ENCODE results near the gene EXOC6. TPM values are rescaled to one million over a fixed set of nuclear protein-coding genes. Genes with fewer than 3 reads are reported as not detected.

The EXOC6 gene
- total RNA-seq, 1 donor from 2014 or later: 9.0 TPM

GRCh38 chr10:93086289-93086688 lies 238.0 kb downstream of the EXOC6 start:
- TF ChIP-seq CTCF (conservative IDR thresholded peaks at IDR 0.05): no peak
- Mint-ChIP-seq H3K27ac (no peak overlapping the region), H3K9me3 (no peaks in the 10 kb centered on the region), H3K4me3 (no peak overlapping the region), H3K36me3 (no peaks in the 10 kb centered on the region), H3K27me3 (peaks cover 43% of the 10 kb centered on the region), H3K4me1 (ENCODE audit: unreplicated experiment) (no peaks in the 10 kb centered on the region)
- peak; percentile 31 for DNase-seq (ENCODE audit: extremely low spot score, unreplicated experiment)

GRCh38 chr10:93087846-93088245 lies 239.5 kb downstream of the EXOC6 start:
- DNase-seq (ENCODE audit: extremely low spot score, unreplicated experiment): no peak
- H3K36me3 Mint-ChIP-seq: no peaks in the 10 kb centered on the region
- TF ChIP-seq CTCF (conservative IDR thresholded peaks at IDR 0.05): no peak
- H3K27me3 Mint-ChIP-seq: peaks cover 32% of the 10 kb centered on the region
- H3K4me1 Mint-ChIP-seq (ENCODE audit: unreplicated experiment): no peaks in the 10 kb centered on the region
- no peak overlapping the region for H3K27ac Mint-ChIP-seq
- no peaks in the 10 kb centered on the region for H3K9me3 Mint-ChIP-seq
- H3K4me3 Mint-ChIP-seq: no peak overlapping the region

GRCh38 chr10:93088466-93088865 lies 240.1 kb downstream of the EXOC6 start:
- no peaks in the 10 kb centered on the region for H3K36me3 Mint-ChIP-seq
- no peak overlapping the region for H3K27ac Mint-ChIP-seq
- peak; percentile 25 for DNase-seq (ENCODE audit: extremely low spot score, unreplicated experiment)
- H3K9me3 Mint-ChIP-seq: no peaks in the 10 kb centered on the region
- no peaks in the 10 kb centered on the region for H3K4me1 Mint-ChIP-seq (ENCODE audit: unreplicated experiment)
- peaks cover 26% of the 10 kb centered on the region for H3K27me3 Mint-ChIP-seq
- TF ChIP-seq CTCF (conservative IDR thresholded peaks at IDR 0.05): no peak
- H3K4me3 Mint-ChIP-seq: no peak overlapping the region

- Mint-ChIP-seq H3K4me3 (no peak overlapping the region), H3K9me3 (no peaks in the 10 kb centered on the region), H3K27me3 (peaks cover 27% of the 10 kb centered on the region), H3K27ac (no peak overlapping the region), H3K4me1 (ENCODE audit: unreplicated experiment) (no peaks in the 10 kb centered on the region), H3K36me3 (no peaks in the 10 kb centered on the region)
- DNase-seq (ENCODE audit: extremely low spot score, unreplicated experiment): no peak
- no peak for TF ChIP-seq CTCF (conservative IDR thresholded peaks at IDR 0.05)
Observed at GRCh38 chr10:93090619-93091018, 242.3 kb downstream of the EXOC6 start.

- no peak for DNase-seq (ENCODE audit: extremely low spot score, unreplicated experiment)
- TF ChIP-seq CTCF (conservative IDR thresholded peaks at IDR 0.05): no peak
- no peaks in the 10 kb centered on the region for H3K9me3 Mint-ChIP-seq
- H3K27me3 Mint-ChIP-seq: peaks cover 19% of the 10 kb centered on the region
- H3K4me1 Mint-ChIP-seq (ENCODE audit: unreplicated experiment): no peaks in the 10 kb centered on the region
- H3K4me3 Mint-ChIP-seq: no peak overlapping the region
- H3K36me3 Mint-ChIP-seq: no peaks in the 10 kb centered on the region
- H3K27ac Mint-ChIP-seq: no peak overlapping the region
Observed at GRCh38 chr10:93091960-93092359, 243.6 kb downstream of the EXOC6 start.

GRCh38 chr10:93095225-93095624 lies 246.9 kb downstream of the EXOC6 start:
- peaks cover 12% of the 10 kb centered on the region for H3K27me3 Mint-ChIP-seq

More at GRCh38 chr10:93095225-93095624, 246.9 kb downstream of the EXOC6 start:
- no peaks in the 10 kb centered on the region for H3K36me3 Mint-ChIP-seq
- H3K9me3 Mint-ChIP-seq: no peaks in the 10 kb centered on the region
- TF ChIP-seq CTCF (conservative IDR thresholded peaks at IDR 0.05): no peak
- no peaks in the 10 kb centered on the region for H3K4me1 Mint-ChIP-seq (ENCODE audit: unreplicated experiment)
- H3K27ac Mint-ChIP-seq: no peak overlapping the region
- no peak for DNase-seq (ENCODE audit: extremely low spot score, unreplicated experiment)
- H3K4me3 Mint-ChIP-seq: no peak overlapping the region
